WERI-Rb-1 (cell line): ENCODE data around the gene SCGB1C2.

Source experiments
- DNase-seq: peaks from one replicate; pipeline ENCODE4 v3.0.0-alpha.2; 2020
- H3K27ac ChIP-seq: fragments of 250-450 bp; sonication (Bioruptor Pico); 2 replicates; pipeline ENCODE4 v1.5.1; 2020; ENCODE audit warnings: mild to moderate bottlenecking, moderate library complexity
- H3K27me3 ChIP-seq: fragments of 250-450 bp; sonication (Bioruptor Pico); 2 replicates; pipeline ENCODE4 v1.5.1; 2021; ENCODE audit warnings: mild to moderate bottlenecking, low read depth, moderate library complexity; ENCODE audit not compliant: insufficient read depth, severe bottlenecking
- H3K36me3 ChIP-seq: fragments of 250-450 bp; sonication (Bioruptor Pico); 2 replicates; pipeline ENCODE4 v1.5.1; 2020; ENCODE audit warnings: mild to moderate bottlenecking, moderate library complexity
- H3K4me3 ChIP-seq: 2 replicates; pipeline ENCODE4 v1.5.1; 2011; ENCODE audit warnings: low read depth, mild to moderate bottlenecking, control low read depth, low read length
- H3K9me3 ChIP-seq: fragments of 250-450 bp; sonication (Bioruptor Pico); 2 replicates; pipeline ENCODE4 v1.5.1; 2021; ENCODE audit warnings: mild to moderate bottlenecking, moderate library complexity; ENCODE audit not compliant: severe bottlenecking
- TF ChIP-seq, protein P1 (sequence below): IDR thresholded peaks from 2 replicates; pipeline ENCODE4 v1.5.1; 2011; ENCODE audit warnings: low read depth, mild to moderate bottlenecking, control low read depth, inconsistent platforms, low read length

The SCGB1C2 gene

DNA sequence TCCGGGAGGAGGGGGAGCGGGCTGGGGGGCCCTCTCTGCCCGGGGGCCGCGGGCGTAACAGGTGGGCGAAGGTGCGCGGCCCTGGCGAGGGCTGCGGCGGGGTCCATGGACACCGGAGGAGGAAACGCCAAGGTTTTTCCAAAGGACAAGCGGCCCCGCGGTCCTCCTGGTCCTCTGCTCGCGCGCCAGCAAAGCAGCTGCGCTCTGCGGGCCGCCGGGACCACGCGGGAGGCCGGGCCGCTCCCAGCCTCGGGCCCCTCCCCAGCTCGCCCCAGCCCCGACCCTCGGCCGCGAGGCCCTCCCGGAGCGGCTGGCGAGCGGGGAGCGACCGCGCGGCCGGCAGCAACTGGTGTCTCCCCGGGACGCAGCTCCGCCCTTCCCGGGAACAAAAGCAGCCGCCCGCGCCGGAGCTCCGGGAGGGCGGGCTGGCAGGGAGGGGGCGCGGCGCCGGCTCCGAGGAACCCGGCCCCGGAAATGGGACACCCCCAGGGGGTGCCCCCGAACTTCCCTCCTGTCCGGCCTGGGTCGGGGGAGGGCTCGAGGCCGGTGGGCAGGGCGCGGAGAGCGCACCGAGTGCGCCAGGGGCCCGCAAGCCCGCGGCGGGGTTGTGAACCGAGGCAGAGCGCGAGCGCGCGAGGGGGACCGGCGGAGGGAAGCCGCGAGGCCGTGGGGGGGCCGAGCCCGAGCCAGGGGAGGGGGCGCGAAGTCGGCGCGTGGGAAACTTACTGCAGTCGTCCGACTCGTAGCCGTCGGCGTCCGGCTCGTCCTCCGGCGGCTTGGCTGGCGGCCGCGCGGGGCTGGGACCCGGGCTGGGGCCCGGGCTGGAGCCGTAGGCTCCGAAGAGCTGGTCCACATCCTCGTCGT lies 43.2 kb downstream of the SCGB1C2 start:
- Histone ChIP-seq H3K9me3 (no peaks in the 10 kb centered on the region), H3K27ac (peak overlapping the region; percentile 88), H3K36me3 (peaks cover 10% of the 10 kb centered on the region), H3K4me3 (peak overlapping the region; percentile 58), H3K27me3 (no peaks in the 10 kb centered on the region)
- TF ChIP-seq, protein P1, sequence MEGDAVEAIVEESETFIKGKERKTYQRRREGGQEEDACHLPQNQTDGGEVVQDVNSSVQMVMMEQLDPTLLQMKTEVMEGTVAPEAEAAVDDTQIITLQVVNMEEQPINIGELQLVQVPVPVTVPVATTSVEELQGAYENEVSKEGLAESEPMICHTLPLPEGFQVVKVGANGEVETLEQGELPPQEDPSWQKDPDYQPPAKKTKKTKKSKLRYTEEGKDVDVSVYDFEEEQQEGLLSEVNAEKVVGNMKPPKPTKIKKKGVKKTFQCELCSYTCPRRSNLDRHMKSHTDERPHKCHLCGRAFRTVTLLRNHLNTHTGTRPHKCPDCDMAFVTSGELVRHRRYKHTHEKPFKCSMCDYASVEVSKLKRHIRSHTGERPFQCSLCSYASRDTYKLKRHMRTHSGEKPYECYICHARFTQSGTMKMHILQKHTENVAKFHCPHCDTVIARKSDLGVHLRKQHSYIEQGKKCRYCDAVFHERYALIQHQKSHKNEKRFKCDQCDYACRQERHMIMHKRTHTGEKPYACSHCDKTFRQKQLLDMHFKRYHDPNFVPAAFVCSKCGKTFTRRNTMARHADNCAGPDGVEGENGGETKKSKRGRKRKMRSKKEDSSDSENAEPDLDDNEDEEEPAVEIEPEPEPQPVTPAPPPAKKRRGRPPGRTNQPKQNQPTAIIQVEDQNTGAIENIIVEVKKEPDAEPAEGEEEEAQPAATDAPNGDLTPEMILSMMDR, result no peak
- peak; percentile 20 for DNase-seq

DNA sequence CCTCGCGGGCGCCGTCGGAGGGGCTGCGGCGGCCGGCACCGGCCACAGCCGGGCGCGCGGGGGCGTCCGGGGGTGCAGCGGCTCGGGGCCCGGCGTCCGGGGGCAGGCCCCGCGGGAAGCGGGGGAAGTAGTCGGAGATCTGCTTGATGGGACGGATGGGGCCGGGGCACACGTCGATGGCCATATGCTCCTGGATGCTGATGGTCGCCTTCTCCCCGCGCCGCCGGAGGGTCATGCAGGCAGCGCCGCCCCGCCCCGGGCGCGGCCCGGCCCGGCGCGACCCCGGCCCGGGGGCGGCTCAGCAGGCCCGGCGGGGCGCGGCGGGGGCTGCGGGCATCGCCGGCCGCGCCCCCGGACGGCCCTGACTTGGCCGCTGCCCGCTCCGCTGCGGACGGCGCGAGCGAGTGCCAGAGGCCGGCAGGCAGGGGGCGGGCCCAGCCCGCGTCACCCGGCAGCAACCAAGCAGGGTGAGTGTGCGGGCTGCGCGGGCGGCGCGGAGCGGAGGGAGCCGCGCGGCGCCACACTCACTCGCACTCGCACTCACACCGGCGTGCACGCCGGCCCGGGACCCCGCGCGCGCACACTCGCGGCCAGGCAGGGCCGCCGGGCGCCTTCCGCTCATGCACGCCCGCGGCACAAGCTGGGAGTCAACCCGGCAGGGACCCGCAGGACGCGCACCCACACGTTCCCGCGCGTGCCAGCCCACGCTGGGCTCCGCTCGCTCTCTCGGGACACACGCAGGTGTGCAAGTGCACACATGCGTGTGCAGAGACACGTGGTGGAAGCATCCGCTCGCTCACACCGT lies 44.1 kb downstream of the SCGB1C2 start, which contains the start of gene DOC2B:
DOC2B (minus strand) TSS at position 406 of the 805 bp plus-strand sequence; CDS start at position 235, 171 bp downstream.
- Histone ChIP-seq H3K4me3 (peak within 1 kb of the TSS; percentile 58), H3K9me3 (no peaks in the 10 kb centered on the region), H3K27ac (peak within 1 kb of the TSS; percentile 88), H3K27me3 (no peaks in the 10 kb centered on the region), H3K36me3 (peaks cover 9% of the 10 kb centered on the region)
- TF ChIP-seq, protein P1, result peak; percentile 28; the same call in 1 of the 2 replicates
- DNase-seq, result peak; percentile 64

DNA sequence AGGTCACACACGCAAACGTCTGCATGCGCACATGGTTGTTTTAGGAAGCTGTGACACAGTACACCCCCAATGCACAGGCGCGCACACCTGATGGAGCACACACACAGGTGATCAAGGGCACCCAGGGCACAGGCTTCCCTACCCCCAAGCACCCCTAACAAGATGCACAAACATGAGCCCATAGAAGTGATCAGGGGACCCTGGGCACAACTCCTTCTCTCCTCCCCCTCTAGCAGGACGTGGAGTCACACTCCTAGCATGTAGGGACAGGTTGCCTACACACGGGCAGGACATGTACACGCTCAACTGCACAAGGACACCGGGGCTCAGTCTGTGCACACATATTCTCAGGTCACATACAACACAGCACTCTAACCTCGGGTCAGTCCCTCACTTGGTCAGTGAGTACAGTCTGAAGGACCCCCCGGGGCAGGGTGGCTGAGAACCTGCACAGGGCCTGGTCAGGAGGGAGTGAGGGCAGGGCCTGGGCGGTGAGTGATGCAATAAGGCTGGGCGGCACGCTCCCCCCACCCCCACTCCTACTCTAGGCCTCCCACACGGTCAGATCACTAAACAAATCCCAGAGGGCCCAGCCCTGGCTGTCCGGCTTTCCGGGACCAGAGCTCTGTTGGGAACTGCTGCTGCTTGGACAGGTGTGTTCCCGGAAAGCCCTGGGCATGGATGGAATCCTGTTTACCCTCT lies 44.8 kb downstream of the SCGB1C2 start:
- Histone ChIP-seq H3K36me3 (peaks cover 8% of the 10 kb centered on the region), H3K9me3 (no peaks in the 10 kb centered on the region), H3K27me3 (no peaks in the 10 kb centered on the region), H3K4me3 (peak overlapping the region; percentile 43), H3K27ac (peak overlapping the region; percentile 66)
- TF ChIP-seq, protein P1, result no peak
- peak; percentile 87 for DNase-seq

DNA sequence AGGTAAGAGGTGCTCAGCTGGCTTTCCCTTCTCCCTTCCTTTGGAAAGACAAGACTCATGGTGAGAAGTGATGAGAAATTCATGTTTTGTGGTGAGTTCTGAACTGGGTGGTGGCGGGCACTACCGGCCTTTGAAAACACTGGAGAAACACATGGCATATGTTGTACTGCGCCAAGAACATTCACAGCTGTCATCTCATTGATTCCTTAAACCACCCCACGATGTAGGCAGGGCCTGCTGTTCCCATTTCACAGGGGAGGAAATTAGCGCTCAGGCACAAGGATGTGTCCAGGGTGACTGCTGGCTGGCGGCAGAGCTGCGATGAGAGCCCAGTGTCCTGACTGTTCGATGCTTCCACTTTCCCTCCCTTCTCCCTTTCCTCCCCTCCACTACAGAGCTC lies 45.7 kb downstream of the SCGB1C2 start:
- Histone ChIP-seq H3K27me3 (no peaks in the 10 kb centered on the region), H3K9me3 (no peaks in the 10 kb centered on the region), H3K4me3 (no peak overlapping the region), H3K27ac (peak overlapping the region; percentile 66), H3K36me3 (no peaks in the 10 kb centered on the region; the same call in 1 of the 2 replicates)
- DNase-seq, result no peak
- TF ChIP-seq, protein P1, result no peak

DNA sequence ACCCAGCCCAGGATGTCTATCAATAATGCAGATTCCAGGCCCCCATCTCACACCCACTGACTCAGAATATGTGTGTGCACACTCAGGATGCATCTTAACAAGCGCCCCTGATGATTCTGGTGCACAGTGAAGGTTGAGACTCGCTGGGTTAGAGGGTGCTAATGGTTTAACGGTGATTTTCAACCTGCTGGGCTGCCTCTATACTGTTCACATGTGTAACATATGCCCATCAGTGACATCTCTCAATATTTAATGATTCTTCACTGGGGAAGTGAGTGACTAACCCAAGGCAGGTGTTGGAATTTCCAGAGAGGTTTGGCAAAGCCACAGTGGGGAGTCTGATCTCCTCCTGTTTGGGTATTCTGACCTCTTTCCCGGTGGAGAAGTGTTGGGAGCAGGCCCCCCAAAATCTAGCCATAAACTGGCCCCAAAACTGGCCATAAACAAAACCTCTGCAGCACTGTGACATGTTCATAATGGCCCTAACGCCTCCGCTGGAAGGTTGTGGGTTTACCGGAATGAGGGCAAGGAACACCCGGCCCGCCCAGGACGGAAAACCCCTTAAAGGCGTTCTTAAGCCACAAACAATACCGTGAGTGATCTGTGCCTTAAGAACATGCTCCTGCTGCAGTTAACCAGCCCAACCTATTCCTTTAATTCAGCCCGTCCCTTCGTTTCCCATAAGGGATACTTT lies 48.2 kb downstream of the SCGB1C2 start:
- no peak for DNase-seq
- no peak overlapping the region for H3K27ac ChIP-seq
- H3K27me3 ChIP-seq, result no peaks in the 10 kb centered on the region
- no peaks in the 10 kb centered on the region for H3K36me3 ChIP-seq
- no peak overlapping the region for H3K4me3 ChIP-seq
- H3K9me3 ChIP-seq, result no peaks in the 10 kb centered on the region
- TF ChIP-seq, protein P1, result no peak
